T-cell (primary cell): ENCODE measurements around the gene FBLN2. TPM values are rescaled to one million over a fixed set of nuclear protein-coding genes. Genes with fewer than 3 reads are reported as not detected.

Source experiments
- ATAC-seq, 4 experiments: fragments of 200-7000 bp in 3 of 4; fragments of 150-1000 bp in 1 of 4; cut with Tn5 transposase; replicated peaks in 1 of 4; 1 replicate in 3 of 4; 2 replicates in 1 of 4; pipeline ENCODE4 v1.10.0; 2021; ENCODE audit warnings: moderate library complexity in 3 of 4, mild to moderate bottlenecking in 2 of 4, moderate number of reproducible peaks in 1 of 4
- CTCF ChIA-PET, 2 donors: fragments of 300-600 bp; sonication (Branson Sonifier 250); formaldehyde crosslinking; loops; one replicate each; lab custom pipeline; 2022; ENCODE audit warnings: antibody characterized with exemption in 2 of 2; lab: Charles Lee
- POLR2A ChIA-PET, 2 donors: fragments of 300-600 bp; sonication (Branson Sonifier 250); formaldehyde crosslinking; loops; one replicate each; lab custom pipeline; 2022; ENCODE audit warnings: antibody characterized with exemption in 2 of 2; lab: Charles Lee
- DNase-seq, 35 experiments: peaks; one replicate each; pipeline versions ENCODE4 v3.0.0 to v3.0.0-alpha.2; 2013 to 2023
- H3K27ac ChIP-seq: one replicate; pipeline ENCODE4 v1.5.1; 2013; ENCODE audit warnings: low read length
- H3K27me3 ChIP-seq, 2 experiments: replicated peaks in 1 of 2; 1 replicate in 1 of 2; 2 replicates in 1 of 2; pipeline versions ENCODE4 v1.6.1 to v1.7.0; 2013; ENCODE audit warnings: low read length in 1 of 2, mixed read lengths in 1 of 2; ENCODE audit not compliant: control insufficient read depth in 2 of 2, insufficient read depth in 2 of 2; ENCODE audit errors: extremely low read depth in 1 of 2
- H3K36me3 ChIP-seq, 2 donors: 1 replicate in 1 of 2; 2 replicates in 1 of 2; pipeline versions ENCODE4 v1.6.1 to v1.7.0; 2013; ENCODE audit warnings: low read length in 1 of 2; ENCODE audit not compliant: control insufficient read depth in 2 of 2, insufficient read depth in 1 of 2; ENCODE audit errors: extremely low read depth in 1 of 2
- H3K4me1 ChIP-seq, 2 experiments: 1 replicate in 1 of 2; 2 replicates in 1 of 2; pipeline versions ENCODE4 v1.6.1 to v1.7.0; 2013; ENCODE audit warnings: low read length in 2 of 2, mixed read lengths in 1 of 2; ENCODE audit not compliant: insufficient read depth in 2 of 2, control insufficient read depth in 1 of 2; ENCODE audit errors: extremely low read depth in 1 of 2
- H3K4me3 ChIP-seq, 2 donors: 1 replicate in 1 of 2; 2 replicates in 1 of 2; pipeline versions ENCODE4 v1.5.1 to v1.7.0; 2013; ENCODE audit warnings: mild to moderate bottlenecking in 2 of 2, low read length in 1 of 2, moderate library complexity in 1 of 2; ENCODE audit not compliant: control insufficient read depth in 1 of 2; ENCODE audit errors: extremely low read depth in 1 of 2
- H3K9me3 ChIP-seq: 2 replicates; pipeline ENCODE4 v1.7.0; 2013
- H3K27ac Mint-ChIP-seq, 2 donors: one replicate each; pipeline ENCODE4 v1.8.0; 2020 to 2021; ENCODE audit warnings: mild to moderate bottlenecking in 2 of 2, mixed read lengths in 2 of 2
- H3K27me3 Mint-ChIP-seq, 2 donors: one replicate each; pipeline ENCODE4 v1.8.0; 2021 to 2022; ENCODE audit warnings: mixed read lengths in 2 of 2
- H3K36me3 Mint-ChIP-seq: one replicate; pipeline ENCODE4 v1.8.0; 2021; ENCODE audit warnings: mixed read lengths
- H3K4me1 Mint-ChIP-seq, 3 donors: one replicate each; pipeline ENCODE4 v1.8.0; 2020 to 2022; ENCODE audit warnings: mixed read lengths in 3 of 3, mild to moderate bottlenecking in 1 of 3
- H3K4me3 Mint-ChIP-seq, 3 donors: one replicate each; pipeline ENCODE4 v1.8.0; 2020 to 2022; ENCODE audit warnings: mild to moderate bottlenecking in 3 of 3, mixed read lengths in 3 of 3, moderate library complexity in 3 of 3
- H3K9me3 Mint-ChIP-seq, 3 donors: one replicate each; pipeline ENCODE4 v1.8.0; 2020 to 2022; ENCODE audit warnings: mixed read lengths in 3 of 3
- WGBS: methylation state at CpG from one replicate; pipeline ENCODE4 v1.1.5; 2013; ENCODE audit warnings: missing lambda C conversion rate; ENCODE audit not compliant: insufficient coverage; 5-methylcytosine and 5-hydroxymethylcytosine counted together
- total RNA-seq, 35 experiments: library from RNA in 6 of 35; stranded (reverse) in 6 of 35; fragments of 120-200 nt in 1 of 35; gene quantifications; one replicate each; pipeline versions ENCODE4 v1.2.1 to v1.2.4 and lab custom pipeline; 2013 to 2026

The FBLN2 gene
- total RNA-seq, 5 donors from 2014 or later (not counting 1 experiment from before 2014, with no cell fraction given): 1.5 to 5.8 (median 2.8) TPM

GRCh38 chr3:13624671-13625125, 75.8 kb downstream of the FBLN2 start:
- peaks cover 0 to 9% (median 8%) of the 10 kb centered on the region in 3 donors for H3K4me1 Mint-ChIP-seq
- no peak overlapping the region for H3K27ac ChIP-seq
- no peaks in the 10 kb centered on the region for H3K27me3 Mint-ChIP-seq
- H3K9me3 Mint-ChIP-seq: no peaks in the 10 kb centered on the region
- no peak overlapping the region for H3K4me3 ChIP-seq
- ATAC-seq (no peak), DNase-seq (no peak)
- CTCF ChIA-PET: no interaction called here
- WGBS: 97% methylated on average over 8 of the region's 8 CpGs
- H3K27ac Mint-ChIP-seq: no peak overlapping the region
- H3K36me3 ChIP-seq: no peaks in the 10 kb centered on the region
- POLR2A ChIA-PET: no interaction called here
- peaks cover 0 to 10% of the 10 kb centered on the region in 2 experiments for H3K4me1 ChIP-seq
- peaks cover 0 to 12% of the 10 kb centered on the region in 2 experiments for H3K27me3 ChIP-seq
- H3K9me3 ChIP-seq: no peaks in the 10 kb centered on the region
- H3K4me3 Mint-ChIP-seq: no peak overlapping the region
- no peaks in the 10 kb centered on the region for H3K36me3 Mint-ChIP-seq

- WGBS: 92% methylated on average over 8 of the region's 12 CpGs
- H3K27me3 Mint-ChIP-seq: no peaks in the 10 kb centered on the region
- no peaks in the 10 kb centered on the region for H3K9me3 ChIP-seq
- H3K4me3 Mint-ChIP-seq: no peak overlapping the region
- ATAC-seq (no peak), DNase-seq (no peak)
- H3K27ac ChIP-seq: no peak overlapping the region
- no peak overlapping the region for H3K4me3 ChIP-seq
- H3K27ac Mint-ChIP-seq: no peak overlapping the region
- POLR2A ChIA-PET: no interaction called here
- peaks cover 0 to 7% of the 10 kb centered on the region in 2 experiments for H3K4me1 ChIP-seq
- no peaks in the 10 kb centered on the region for H3K9me3 Mint-ChIP-seq
- no peaks in the 10 kb centered on the region for H3K36me3 ChIP-seq
- H3K4me1 Mint-ChIP-seq: peaks cover 0 to 7% (median 6%) of the 10 kb centered on the region in 3 donors
- no peaks in the 10 kb centered on the region for H3K36me3 Mint-ChIP-seq
- H3K27me3 ChIP-seq: peaks cover 0 to 12% of the 10 kb centered on the region in 2 experiments
- CTCF ChIA-PET: no interaction called here
Measured at GRCh38 chr3:13626396-13626795, 77.5 kb downstream of the FBLN2 start.

GRCh38 chr3:13626915-13627460, 78.1 kb downstream of the FBLN2 start:
- ATAC-seq: no peak
- no peak for DNase-seq
- CTCF ChIA-PET: no interaction called here
- H3K4me3 Mint-ChIP-seq: no peak overlapping the region
- no peak overlapping the region for H3K27ac Mint-ChIP-seq
- Histone ChIP-seq H3K27me3 (peaks cover 0 to 10% of the 10 kb centered on the region in 2 experiments), H3K4me3 (no peak overlapping the region), H3K4me1 (peaks cover 0 to 2% of the 10 kb centered on the region in 2 experiments), H3K27ac (no peak overlapping the region), H3K9me3 (no peaks in the 10 kb centered on the region), H3K36me3 (no peaks in the 10 kb centered on the region)
- 73% methylated on average over 4 of the region's 9 CpGs for WGBS
- H3K27me3 Mint-ChIP-seq: no peaks in the 10 kb centered on the region
- H3K36me3 Mint-ChIP-seq: no peaks in the 10 kb centered on the region
- POLR2A ChIA-PET: no interaction called here
- no peaks in the 10 kb centered on the region for H3K9me3 Mint-ChIP-seq
- H3K4me1 Mint-ChIP-seq: peaks cover 0 to 1% (median under 1%) of the 10 kb centered on the region in 3 donors

GRCh38 chr3:13627681-13628080, 78.8 kb downstream of the FBLN2 start:
- DNase-seq (no peak), ATAC-seq (no peak)
- H3K27me3 Mint-ChIP-seq: no peaks in the 10 kb centered on the region
- Histone ChIP-seq H3K27me3 (peaks cover 0 to 6% of the 10 kb centered on the region in 2 experiments), H3K27ac (no peak overlapping the region), H3K36me3 (no peaks in the 10 kb centered on the region), H3K4me3 (no peak overlapping the region), H3K4me1 (no peaks in the 10 kb centered on the region), H3K9me3 (no peaks in the 10 kb centered on the region)
- WGBS: 80% methylated on average over 8 of the region's 9 CpGs
- ChIA-PET CTCF (no interaction called here), POLR2A (no interaction called here)
- H3K27ac Mint-ChIP-seq: no peak overlapping the region
- H3K4me1 Mint-ChIP-seq: no peaks in the 10 kb centered on the region
- no peaks in the 10 kb centered on the region for H3K36me3 Mint-ChIP-seq
- no peak overlapping the region for H3K4me3 Mint-ChIP-seq
- no peaks in the 10 kb centered on the region for H3K9me3 Mint-ChIP-seq

GRCh38 chr3:13628432-13628831, 79.5 kb downstream of the FBLN2 start:
- ATAC-seq (no peak), DNase-seq (no peak)
- Mint-ChIP-seq H3K9me3 (no peaks in the 10 kb centered on the region), H3K36me3 (no peaks in the 10 kb centered on the region), H3K27ac (no peak overlapping the region), H3K4me1 (no peaks in the 10 kb centered on the region), H3K27me3 (no peaks in the 10 kb centered on the region), H3K4me3 (no peak overlapping the region)
- no peak overlapping the region for H3K4me3 ChIP-seq
- no peaks in the 10 kb centered on the region for H3K4me1 ChIP-seq
- 80% methylated on average over 10 of the region's 10 CpGs for WGBS
- POLR2A ChIA-PET: no interaction called here
- CTCF ChIA-PET: no interaction called here
- peaks cover 0 to 5% of the 10 kb centered on the region in 2 experiments for H3K27me3 ChIP-seq
- H3K27ac ChIP-seq: no peak overlapping the region
- H3K9me3 ChIP-seq: no peaks in the 10 kb centered on the region
- no peaks in the 10 kb centered on the region for H3K36me3 ChIP-seq

GRCh38 chr3:13628841-13629551, 80.1 kb downstream of the FBLN2 start:
- no peaks in the 10 kb centered on the region for H3K36me3 Mint-ChIP-seq
- CTCF ChIA-PET: no interaction called here
- H3K27me3 Mint-ChIP-seq: no peaks in the 10 kb centered on the region
- DNase-seq (no peak), ATAC-seq (no peak)
- no peaks in the 10 kb centered on the region for H3K9me3 Mint-ChIP-seq
- Histone ChIP-seq H3K4me1 (no peaks in the 10 kb centered on the region), H3K9me3 (no peaks in the 10 kb centered on the region), H3K27me3 (peaks cover 0 to 5% of the 10 kb centered on the region in 2 experiments), H3K27ac (no peak overlapping the region), H3K36me3 (no peaks in the 10 kb centered on the region), H3K4me3 (no peak overlapping the region)
- POLR2A ChIA-PET: no interaction called here
- H3K4me3 Mint-ChIP-seq: no peak overlapping the region
- no peak overlapping the region for H3K27ac Mint-ChIP-seq
- WGBS: 94% methylated on average over 13 of the region's 27 CpGs
- no peaks in the 10 kb centered on the region for H3K4me1 Mint-ChIP-seq
